OCI-M1 (cell line): ENCODE data around the gene AGAP4.
A peak's percentile ranks its signal among the peaks of the same experiment; 100 is the strongest.
"Not testable (repeated sequence)": the region's sequence is repeated elsewhere in the genome, so short reads cannot be mapped to it uniquely, and the experiment has no call there.

Experiments
- DNase-seq: peaks from one replicate; lab custom pipeline; 2025; lab: John Stamatoyannopoulos, UW

AGAP4 gene

GRCh38 chr10:45847400-45847799 is at the start of gene AGAP4:
TSS of gene AGAP4 (minus strand) at chr10:45847500. CDS start at chr10:45847347, 153 bp downstream.
- not testable (repeated sequence) for DNase-seq

- DNase-seq, result not testable (repeated sequence)
Observed at GRCh38 chr10:45890721-45891120, 43.4 kb upstream of the AGAP4 start.

GRCh38 chr10:45889539-45890230 is 42.4 kb upstream of the AGAP4 start:
- not testable (repeated sequence) for DNase-seq

- DNase-seq, result not testable (repeated sequence)
Observed at GRCh38 chr10:45882880-45883279, 35.6 kb upstream of the AGAP4 start.

DNA sequence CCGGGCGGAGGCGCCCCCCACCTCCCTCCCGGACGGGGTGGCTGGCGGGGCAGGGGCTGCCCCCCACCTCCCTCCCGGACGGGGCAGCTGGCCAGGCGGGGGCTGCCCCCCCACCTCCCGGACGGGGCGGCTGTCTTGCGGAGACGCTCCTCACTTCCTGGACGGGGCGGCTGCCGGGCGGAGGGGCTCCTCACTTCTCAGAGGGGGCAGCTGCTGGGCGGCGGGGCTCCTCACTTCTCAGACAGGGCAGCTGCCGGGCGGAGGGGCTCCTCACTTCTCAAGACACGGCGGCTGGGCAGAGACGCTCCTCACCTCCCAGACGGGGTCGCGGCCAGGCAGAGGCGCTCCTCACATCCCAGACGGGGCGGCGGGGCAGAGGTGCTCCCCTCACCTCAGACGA is 18.1 kb upstream of the AGAP4 start:
- not testable (repeated sequence) for DNase-seq

DNA sequence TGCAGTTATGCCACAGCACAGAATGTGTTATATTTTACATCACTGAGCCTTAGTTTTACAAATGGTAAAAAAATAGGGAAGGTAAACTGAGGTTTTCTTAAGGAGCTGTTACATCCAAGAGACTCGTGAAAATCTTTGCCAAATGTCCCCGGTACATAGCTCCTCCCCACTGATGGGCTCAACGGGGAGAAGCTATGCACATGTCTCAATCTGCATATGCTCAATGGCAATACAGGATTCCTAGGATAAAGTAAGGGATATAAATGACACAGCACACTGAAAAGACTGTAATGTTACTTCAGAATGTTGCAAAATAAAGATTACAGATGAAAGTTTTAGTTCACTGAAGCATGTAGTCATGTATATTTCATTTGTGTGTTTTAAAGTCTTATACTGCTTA is 17.0 kb upstream of the AGAP4 start:
- DNase-seq, result not testable (repeated sequence)

- DNase-seq, result not testable (repeated sequence)
Observed at GRCh38 chr10:45863632-45864031, 16.3 kb upstream of the AGAP4 start.

- not testable (repeated sequence) for DNase-seq
Observed at GRCh38 chr10:45857931-45858330, 10.6 kb upstream of the AGAP4 start.

DNA sequence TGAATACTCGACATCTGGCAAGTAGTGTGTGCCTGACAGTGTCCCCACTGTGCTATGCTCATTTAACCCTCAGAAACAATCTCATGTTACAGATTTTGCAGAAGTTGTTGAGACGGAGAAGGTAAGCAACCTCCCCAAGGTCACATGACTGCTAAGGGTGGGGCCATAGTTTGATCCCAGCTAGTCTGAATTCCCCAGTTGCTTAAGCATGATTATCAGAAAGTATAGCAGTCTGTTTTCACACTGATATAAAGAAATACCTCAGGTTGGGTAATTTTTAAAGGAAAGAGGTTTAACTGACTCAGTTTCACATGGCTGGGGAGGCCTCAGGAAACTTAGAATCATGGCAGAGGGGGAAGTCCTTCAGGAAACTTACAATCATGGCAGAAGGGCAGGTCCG is 1.2 kb upstream of the AGAP4 start:
- peak; percentile 76 for DNase-seq

DNA sequence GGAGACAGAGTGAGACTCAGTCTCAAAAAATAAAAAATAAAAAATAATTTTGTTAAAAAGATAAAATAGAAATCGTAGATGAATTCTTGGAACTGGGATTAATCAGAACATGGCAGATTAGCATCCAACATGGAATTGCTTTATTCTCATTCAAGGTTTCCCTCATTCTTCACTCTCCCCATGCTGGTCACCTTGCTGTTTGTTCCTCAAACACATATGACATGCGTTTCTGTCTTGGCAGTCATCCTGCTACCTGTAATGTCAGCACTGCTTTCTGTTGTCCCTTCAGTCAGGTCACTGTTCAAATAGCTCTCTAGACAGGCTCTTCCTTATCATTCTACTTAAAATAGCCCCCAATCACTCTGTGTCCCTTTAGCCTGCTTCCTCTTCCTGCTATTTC is 24.4 kb downstream of the AGAP4 start:
- DNase-seq, result not testable (repeated sequence)

DNA sequence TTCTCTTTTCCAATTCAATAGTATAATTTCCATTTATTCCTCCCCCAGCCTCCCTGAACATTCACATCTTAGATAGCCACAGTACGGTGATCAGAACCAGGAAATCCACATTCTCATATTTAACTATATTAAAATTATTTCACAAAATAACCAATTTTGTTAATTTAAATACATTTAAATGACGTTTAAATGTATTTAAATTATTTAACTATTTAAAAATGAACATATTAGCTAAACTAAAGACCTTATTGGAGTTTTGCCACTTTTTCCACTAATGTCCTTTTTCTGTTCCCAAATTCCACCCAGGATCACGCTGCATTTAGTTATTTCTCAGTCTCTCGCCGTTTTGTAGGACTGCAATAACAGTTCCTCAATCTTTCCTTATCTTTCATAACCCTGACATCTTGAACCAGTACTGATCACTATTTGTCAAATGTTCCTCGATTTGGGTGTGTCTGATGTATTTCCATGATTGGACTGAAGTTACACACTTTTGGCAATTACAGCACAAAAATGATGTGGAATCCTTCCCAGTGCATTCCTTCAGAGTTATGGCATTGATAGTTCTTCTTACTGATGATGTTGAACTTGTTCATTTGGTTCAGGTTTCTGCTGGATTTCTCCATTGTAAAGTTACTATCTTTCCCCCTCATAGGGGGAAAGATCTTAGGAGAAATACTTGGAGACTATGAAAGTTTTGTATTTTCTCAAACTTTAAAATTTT is 27.0 kb downstream of the AGAP4 start:
- DNase-seq, result not testable (repeated sequence)

GRCh38 chr10:45819552-45819951 is 27.7 kb downstream of the AGAP4 start:
- DNase-seq, result no peak

DNA sequence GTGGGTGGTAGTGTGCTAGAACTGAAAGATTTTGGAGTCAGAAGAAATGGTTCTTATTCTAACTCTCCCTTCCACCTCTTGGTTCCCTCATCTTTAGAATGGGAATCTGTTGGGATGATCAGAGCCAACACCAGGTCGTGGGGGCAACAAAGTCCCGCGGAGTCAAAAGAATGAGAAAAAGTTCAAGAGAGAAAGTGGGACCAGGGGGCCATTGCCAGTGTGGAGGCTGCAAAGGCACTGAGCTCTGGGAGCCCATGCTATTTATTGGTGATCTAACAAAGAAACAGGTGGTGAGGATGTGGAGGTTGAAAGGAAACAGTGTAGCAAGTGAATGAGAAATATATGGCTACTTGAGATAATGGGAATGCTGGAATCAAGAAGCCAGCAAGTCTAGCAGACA is 29.4 kb downstream of the AGAP4 start:
- DNase-seq, result no peak

DNA sequence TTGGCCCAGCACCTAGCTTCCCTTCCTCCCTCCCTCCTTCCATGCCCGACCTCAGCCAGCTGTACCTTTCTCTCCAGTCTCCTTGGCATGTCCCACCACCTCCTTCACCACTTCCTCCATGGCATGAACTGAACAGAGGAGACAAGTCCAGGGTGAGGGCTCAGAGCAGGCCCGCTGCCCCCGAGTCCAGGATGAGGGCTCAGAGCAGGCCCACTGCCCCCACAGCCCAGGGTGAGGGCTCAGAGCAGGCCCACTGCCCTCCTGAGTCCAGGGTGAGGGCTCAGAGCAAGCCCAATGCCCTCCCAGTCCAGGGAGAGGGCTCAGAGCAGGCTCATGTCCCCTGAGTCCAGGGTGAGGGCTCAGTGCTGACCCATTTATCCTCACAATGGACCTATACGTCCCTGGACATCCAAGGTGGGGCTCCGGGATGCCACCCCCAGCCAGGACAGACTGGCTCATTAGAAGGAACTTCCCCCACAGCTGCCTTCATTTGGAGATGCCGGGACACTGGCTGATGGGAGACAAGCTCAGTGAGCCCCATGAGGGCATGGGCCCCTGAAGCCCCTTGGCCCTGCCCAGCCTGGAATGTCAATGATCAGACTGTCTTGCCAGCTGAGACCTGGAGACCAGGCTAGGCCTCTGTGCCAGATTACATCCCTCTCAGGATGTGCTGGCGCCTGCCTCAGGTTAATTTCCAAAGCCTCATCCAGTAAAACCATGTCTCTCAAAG is 30.0 kb downstream of the AGAP4 start:
- no peak for DNase-seq

DNA sequence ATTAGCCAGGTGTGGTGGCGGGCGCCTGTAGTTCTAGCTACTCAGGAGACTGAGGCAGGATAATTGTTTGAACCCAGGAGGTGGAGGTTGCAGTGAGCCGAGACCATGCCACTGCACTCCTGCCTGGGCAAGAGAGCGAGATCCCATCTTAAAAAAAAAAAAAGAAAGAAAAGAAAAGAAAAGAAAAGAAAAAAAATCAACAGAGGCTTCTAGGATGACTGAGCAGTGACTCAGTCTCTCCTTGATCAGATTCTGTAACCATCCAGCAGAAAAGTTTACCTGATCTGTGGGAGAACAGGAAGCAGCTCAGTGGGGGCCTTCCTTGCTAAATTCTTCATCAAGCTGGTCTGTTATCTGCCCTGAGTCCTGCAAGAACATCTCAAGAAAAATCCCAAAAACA is 33.2 kb downstream of the AGAP4 start:
- DNase-seq, result not testable (repeated sequence)

- not testable (repeated sequence) for DNase-seq
Observed at GRCh38 chr10:45812959-45813358, 34.3 kb downstream of the AGAP4 start.

- DNase-seq, result no peak
Observed at GRCh38 chr10:45811075-45811474, 36.2 kb downstream of the AGAP4 start.

DNA sequence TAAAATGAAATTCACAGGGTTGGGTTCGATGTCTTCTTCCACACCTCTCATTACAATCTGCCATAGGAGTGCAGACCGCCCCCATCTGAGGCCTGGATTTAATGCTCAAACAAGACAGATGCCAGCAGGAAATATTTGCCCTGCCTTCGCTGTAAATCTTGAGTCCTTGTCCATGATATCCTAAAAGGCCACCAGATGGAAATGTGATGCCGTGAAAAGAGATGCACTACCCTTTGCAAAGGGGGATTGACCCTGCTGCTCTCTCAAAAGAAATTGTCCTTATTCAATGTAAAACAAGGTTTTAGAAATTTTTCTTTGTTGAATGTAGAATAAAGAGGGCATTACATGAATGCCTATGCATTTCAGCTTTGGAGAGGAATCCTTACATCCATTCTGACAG is 37.5 kb downstream of the AGAP4 start:
- DNase-seq, result peak; percentile 42

GRCh38 chr10:45804996-45805395 is 42.3 kb downstream of the AGAP4 start:
- not testable (repeated sequence) for DNase-seq

GRCh38 chr10:45803060-45804010 is 44.0 kb downstream of the AGAP4 start:
- not testable (repeated sequence) for DNase-seq

DNA sequence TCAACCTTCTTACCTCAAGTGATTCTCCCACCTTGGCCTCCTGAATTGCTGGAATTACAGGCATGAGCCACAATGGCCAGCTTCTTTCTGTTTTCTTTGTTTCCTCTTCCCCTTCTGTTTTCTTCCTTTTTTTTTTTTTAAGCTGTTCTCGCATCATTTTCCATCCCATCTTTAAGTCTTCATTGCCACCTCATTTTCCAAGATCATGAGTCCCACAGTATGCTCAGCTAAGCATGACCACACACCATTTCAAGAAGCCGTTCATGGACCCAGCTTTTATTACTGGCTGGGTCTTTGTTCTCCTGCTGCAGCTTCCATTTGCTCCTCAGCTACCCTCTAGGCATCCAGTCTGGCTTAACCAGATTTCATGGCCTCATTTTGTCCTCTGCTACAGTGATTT is 52.5 kb downstream of the AGAP4 start:
- DNase-seq, result not testable (repeated sequence)
